HG02759 (cell line): Measurements from ENCODE around the gene CLSTN2.

ENCODE experiments used
- ATAC-seq: cut with Tn5 transposase; IDR thresholded peaks from one replicate; pipeline ENCODE4 v1.9.1; 2021; ENCODE audit warnings: mild to moderate bottlenecking, moderate library complexity; ENCODE audit not compliant: unreplicated experiment

CLSTN2 gene

GRCh38 chr3:140004271-140004670 is 69.3 kb downstream of the CLSTN2 start:
- ATAC-seq = no peak

GRCh38 chr3:140006331-140006730 is 71.3 kb downstream of the CLSTN2 start:
- no peak for ATAC-seq

GRCh38 chr3:140007081-140007480 is 72.1 kb downstream of the CLSTN2 start:
- ATAC-seq = no peak

GRCh38 chr3:140007911-140008869 is 73.2 kb downstream of the CLSTN2 start:
- no peak for ATAC-seq

- ATAC-seq = no peak
Observed at GRCh38 chr3:140010391-140010790, 75.4 kb downstream of the CLSTN2 start.

- ATAC-seq = no peak
Observed at GRCh38 chr3:140011086-140011485, 76.1 kb downstream of the CLSTN2 start.

GRCh38 chr3:140011611-140012277 is 76.8 kb downstream of the CLSTN2 start:
- ATAC-seq = no peak

GRCh38 chr3:140013220-140013619 is 78.2 kb downstream of the CLSTN2 start:
- no peak for ATAC-seq

GRCh38 chr3:140014831-140015495 is 80.0 kb downstream of the CLSTN2 start:
- ATAC-seq = no peak

- no peak for ATAC-seq
Observed at GRCh38 chr3:140015741-140016140, 80.8 kb downstream of the CLSTN2 start.

GRCh38 chr3:140018556-140018955 is 83.6 kb downstream of the CLSTN2 start:
- ATAC-seq = no peak

- no peak for ATAC-seq
Observed at GRCh38 chr3:140019946-140020345, 85.0 kb downstream of the CLSTN2 start.

GRCh38 chr3:140020541-140020940 is 85.6 kb downstream of the CLSTN2 start:
- ATAC-seq = no peak

- ATAC-seq = no peak
Observed at GRCh38 chr3:140021269-140021668, 86.3 kb downstream of the CLSTN2 start.

- ATAC-seq = no peak
Observed at GRCh38 chr3:140022066-140022770, 87.2 kb downstream of the CLSTN2 start.

- ATAC-seq = no peak
Observed at GRCh38 chr3:140023616-140024530, 88.9 kb downstream of the CLSTN2 start.

GRCh38 chr3:140031170-140031569 is 96.2 kb downstream of the CLSTN2 start:
- no peak for ATAC-seq

GRCh38 chr3:140034058-140034457 is 99.1 kb downstream of the CLSTN2 start:
- ATAC-seq = no peak

GRCh38 chr3:140035871-140036270 is 100.9 kb downstream of the CLSTN2 start:
- ATAC-seq = no peak

GRCh38 chr3:140050396-140050795 is 115.4 kb downstream of the CLSTN2 start:
- no peak for ATAC-seq
